ENCODE results near the gene IGFL4.

The IGFL4 gene

GRCh38 chr19:46020819-46021125 lies 20.0 kb downstream of the IGFL4 start:
- DNase-seq (ENCODE audit: low spot score): no peak

DNA sequence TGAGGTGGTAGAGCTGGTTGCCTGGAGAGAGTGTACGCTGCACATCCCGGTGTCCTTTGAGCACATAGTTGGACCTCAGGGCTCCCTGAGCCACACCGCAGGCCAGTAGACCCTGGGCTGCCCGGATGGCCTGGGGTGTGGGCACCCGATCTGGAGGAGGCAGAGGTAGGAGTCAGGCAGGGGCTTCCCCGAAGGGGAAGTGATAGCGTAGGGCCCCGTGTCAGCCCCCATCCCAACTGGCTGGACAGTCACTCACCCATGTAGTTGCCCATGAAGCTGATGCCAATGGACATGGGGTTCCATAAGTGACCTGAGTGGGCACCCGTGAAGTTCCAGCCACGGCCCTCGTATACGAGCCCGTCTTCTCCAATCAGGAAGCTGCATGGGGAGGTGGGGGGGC lies 21.5 kb downstream of the IGFL4 start:
- DNase-seq (ENCODE audit: low spot score): no peak

GRCh38 chr19:46018729-46019251 lies 22.0 kb downstream of the IGFL4 start:
- DNase-seq (ENCODE audit: low spot score): no peak

DNA sequence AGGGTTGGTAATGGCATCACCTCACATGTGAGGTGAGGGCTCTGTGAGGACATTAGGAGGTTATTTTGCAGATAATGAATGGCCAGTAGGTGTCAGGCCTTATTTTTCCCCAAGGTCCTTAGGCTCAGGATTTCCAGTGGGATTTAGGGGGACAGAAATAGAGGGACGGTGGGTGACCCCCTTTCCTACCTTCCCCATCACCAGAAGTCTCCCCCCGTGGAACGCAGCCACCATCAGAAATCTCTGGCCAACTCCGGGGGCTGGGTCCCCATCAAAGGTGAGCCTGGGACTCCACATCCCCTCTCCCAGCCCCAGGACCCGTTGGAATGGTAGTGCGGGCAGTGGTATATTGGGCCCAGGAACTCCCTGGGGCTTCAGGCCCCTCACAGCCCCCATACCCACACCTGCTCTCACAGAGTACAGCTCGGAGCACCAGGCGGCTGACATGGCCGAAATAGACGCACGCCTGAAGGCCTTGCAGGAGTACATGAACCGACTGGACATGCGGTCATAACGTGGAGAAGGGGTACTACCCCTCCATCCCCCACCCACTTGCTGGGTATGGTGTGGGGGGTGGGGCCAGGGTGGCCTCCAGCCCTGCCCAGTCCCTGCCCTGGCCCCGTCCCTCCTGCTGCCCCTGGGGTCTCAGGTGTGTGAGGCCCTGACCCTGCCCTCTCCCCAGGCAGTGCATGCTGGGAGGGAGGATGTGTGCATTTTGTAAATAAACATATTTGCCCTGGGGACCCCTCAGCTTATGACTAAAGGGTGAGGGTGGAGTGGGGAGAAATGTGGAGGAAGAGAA lies 22.7 kb downstream of the IGFL4 start:
- no peak for DNase-seq (ENCODE audit: low spot score)

DNA sequence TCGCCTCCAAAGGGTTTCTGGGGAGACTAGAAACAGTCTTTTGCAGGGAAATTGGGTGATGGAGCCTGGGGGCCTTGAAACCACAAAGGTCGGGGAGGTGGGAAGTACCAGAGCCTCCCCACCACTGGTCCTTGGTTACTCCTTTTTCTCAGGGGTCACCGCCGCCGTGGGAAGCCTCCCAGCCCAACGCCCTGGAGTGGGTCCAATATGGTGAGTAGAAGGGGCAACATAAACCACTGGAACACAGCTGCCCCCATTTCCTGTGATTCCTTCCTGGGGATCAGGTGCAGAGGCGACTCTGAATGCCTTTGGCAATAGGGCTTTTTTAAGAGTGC lies 23.7 kb downstream of the IGFL4 start:
- DNase-seq (ENCODE audit: low spot score): no peak

DNA sequence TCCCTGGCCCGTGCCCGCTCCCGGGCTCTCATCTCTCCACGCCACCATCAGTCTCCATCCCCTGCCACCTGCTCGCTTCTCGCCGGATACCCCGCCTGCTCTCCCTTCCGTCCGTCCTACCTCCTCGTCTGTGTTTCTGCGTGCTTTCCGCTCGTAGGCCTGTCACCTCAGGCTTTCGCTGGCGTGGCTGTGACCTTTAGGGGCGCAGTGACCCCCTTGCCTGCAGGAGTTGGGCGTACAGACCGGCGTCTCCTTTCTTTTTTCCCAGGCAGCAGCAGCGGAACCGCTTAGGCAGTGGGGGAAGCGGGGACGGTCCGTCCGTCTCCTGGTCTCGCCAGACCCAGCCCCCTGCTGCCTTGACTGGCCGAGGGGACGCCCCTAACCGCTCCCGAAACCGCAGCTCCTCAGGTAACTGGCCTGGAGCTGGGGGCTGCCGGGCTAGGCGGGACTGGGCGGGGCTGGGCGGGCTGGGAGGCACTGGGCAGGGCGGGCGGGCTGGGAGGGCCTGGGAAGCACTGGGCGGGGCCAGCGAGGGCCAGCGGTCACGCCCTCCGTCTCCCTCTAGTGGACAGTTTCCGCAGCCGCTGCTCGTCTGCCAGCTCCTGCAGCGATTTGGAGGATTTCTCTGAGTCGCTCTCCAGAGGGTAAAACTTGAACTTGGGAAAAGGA lies 24.2 kb downstream of the IGFL4 start:
- peak; percentile 56 for DNase-seq (ENCODE audit: low spot score)

DNA sequence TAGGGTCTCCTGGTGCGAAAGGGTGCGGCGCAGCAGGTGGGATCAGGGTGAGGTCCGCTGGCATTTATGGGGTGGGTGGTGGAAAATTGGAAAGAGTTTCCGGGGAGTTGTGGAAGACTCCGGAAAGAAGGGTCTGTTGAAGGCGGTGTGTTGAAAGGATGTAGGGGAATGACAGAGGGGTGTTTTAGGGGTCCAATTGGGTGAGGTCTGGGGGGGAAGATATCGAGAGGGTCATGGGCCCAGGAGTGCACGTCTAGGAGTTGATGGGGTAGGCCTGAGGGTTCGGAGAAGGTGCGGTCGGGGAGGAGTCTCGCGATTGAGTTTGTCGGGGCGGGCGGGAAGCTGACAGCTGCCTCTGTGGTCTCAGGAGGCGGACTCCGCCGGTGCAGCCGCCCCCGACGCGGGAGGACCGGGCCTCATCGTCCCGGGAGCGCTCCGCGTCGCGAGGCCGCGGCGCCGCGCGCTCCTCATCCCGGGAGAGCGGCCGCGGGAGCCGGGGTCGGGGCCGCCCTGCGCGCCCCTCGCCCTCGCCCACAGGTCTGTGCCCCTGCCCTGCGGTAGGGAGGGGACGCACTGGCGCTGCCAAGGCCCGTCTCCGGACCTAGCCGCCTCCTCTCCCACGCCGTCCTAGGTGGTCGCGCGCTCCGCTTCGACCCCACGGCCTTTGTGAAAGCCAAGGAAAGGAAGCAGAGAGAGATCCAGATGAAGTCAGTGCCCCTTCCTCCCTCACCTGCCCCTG lies 24.9 kb downstream of the IGFL4 start:
- no peak for DNase-seq (ENCODE audit: low spot score)

GRCh38 chr19:46014941-46015686 lies 25.7 kb downstream of the IGFL4 start:
- DNase-seq (ENCODE audit: low spot score): no peak

- no peak for DNase-seq (ENCODE audit: low spot score)
These were observed 26.3 kb downstream of the IGFL4 start for GRCh38 chr19:46014534-46014933.

- peak; percentile 79 for DNase-seq (ENCODE audit: low spot score)
These were observed 31.0 kb downstream of the IGFL4 start for GRCh38 chr19:46009530-46010510.

DNA sequence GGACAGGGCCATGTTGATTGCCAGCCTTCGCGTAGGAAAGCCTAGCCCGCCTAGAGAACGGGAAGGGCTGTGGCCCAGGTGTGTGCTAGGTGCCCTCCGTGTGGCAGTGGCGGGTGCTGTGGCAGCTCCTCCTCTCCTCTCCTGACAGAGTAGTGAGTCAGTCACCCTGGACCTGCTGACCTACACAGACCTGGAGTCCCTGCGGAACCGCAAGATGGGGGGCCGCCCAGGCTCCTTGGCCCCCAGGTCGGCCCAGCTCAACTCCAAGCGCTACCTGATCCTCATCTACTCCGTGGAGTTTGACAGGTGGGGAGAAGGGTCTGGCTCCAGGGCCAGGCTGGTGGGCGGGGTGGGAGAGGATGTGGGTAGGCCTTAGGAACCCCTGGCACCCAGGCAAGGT lies 34.4 kb downstream of the IGFL4 start:
- no peak for DNase-seq (ENCODE audit: low spot score)

- DNase-seq (ENCODE audit: low spot score): no peak
These were observed 38.0 kb downstream of the IGFL4 start for GRCh38 chr19:46002678-46003275.

DNA sequence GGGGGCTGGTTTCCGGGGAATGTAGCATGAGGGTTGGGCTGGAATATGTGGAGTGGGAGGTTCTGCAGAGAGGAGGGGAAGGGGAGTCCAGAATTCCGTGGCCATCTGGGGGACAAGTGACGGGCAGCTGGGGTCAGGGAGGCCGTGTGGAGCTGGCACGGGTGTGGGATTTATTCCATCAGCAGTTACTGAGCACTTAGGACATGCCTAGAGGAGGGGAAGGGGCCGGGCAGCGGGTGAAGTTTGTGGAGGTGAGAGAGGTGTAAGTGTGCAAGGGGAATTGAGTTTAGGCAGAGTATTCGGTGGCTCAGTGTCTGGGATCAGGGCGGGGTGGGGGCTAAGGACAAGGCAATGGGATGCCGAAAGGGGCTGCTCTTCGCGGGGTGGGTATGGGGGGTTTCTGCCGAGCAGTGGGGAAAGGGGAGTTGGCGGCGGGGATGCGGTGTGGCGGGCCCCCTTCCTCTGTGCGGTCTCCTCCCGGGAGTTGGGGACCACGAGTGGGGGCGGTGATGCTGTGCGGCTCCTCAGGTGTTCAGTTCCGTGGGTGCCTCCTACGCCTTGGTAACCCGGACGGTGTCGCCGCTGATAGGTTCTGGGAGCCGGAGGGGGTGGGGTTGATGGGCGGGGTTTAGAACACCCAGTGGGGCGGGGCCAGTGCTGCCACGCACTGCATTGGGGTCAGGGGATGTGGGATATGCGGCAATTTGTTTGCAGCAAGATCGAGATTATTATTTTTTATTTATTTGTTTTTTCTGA lies 40.1 kb downstream of the IGFL4 start:
- DNase-seq (ENCODE audit: low spot score): peak; percentile 43

DNA sequence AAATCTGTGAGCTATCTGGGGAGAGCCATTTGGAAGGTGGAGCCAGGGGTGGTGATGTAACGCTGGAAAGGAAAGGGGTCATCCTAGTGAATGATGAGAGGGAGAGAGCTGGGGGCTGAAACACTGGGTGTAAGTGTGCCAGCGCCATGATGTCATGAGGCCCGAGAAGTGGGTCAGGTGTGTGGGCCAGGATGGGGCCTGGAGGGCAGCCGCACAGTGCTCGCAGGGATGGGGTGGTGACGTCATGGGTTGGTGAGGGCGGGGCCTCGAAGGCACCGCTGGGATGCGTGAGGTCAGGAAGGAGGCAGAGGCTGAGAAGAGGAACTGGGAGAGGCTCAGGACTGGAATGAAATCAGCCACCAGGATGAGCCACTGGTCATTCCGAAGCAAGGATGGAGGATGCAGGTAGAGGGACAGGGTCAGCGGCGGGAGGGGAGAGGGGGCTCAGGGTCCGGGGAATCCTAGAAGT lies 41.1 kb downstream of the IGFL4 start:
- DNase-seq (ENCODE audit: low spot score): no peak

GRCh38 chr19:45998834-45999233 lies 42.0 kb downstream of the IGFL4 start:
- DNase-seq (ENCODE audit: low spot score): no peak

- no peak for DNase-seq (ENCODE audit: low spot score)
These were observed 43.9 kb downstream of the IGFL4 start for GRCh38 chr19:45996933-45997332.

DNA sequence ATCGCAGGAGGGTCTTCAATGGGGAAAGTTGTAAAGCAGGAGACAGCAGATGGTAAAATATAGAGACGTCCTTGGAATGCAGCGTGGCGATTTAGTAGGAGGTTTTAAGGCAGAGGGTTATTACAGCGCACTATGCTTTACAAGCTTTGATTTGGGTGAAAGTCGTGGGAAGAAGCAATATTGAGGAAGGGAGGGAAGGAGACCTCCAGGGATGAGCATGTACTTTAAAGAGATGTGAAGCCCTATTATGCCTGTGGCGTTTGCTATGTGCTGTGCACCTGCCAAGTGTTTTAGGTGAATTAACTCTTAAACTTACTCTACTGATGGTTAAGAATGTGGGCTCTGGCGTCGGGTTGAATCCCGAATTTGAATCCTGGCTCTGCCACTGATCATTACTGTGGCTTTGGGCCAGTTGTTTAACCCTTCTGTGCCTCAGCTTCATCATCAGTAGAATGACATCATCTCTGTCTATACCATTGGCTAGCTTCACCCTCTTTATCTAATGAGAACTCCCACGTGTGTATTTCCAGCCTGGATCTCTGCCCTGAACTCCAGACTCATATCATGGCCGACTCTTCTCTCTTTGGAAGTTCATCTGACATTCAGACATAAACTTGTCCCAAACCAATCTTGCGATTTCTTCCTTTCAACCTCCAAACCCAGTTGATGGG lies 45.0 kb downstream of the IGFL4 start:
- no peak for DNase-seq (ENCODE audit: low spot score)

DNA sequence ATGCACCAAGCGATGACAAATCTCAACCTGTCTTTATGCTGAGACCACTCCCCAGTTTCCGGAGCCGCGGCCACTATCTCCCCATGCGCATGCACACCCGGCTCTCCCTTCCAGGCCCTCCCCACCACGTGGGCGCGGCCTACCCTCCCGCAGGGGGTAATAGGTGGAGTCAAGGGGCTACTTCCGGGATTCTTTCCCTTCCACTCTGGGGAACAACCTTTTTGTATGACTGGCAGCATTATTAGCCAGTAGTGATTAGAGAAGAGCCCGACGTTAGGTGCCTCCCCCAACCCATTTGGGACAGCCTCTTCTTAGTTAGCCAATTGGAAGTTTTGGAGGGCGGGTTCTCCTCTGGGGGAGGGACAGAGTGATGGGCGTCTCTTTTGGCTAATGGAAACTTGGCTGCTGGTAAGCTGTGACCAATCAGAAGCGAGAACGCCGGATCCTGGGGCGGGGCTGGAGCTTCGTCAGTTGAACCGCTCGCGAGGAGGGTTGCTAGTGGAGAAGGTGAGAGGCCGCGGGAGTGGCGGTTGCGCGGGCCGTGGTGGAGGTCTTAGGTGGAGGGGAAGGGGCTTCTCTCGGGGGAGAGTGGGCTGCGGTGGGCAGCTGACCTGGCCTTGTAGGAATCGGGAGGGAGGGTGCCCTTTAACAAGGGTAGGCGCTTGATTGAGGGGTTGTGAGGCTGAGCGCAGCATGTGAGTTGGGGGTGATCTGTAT lies 45.6 kb downstream of the IGFL4 start, which contains the start of gene CCDC61:
CCDC61 (plus strand) TSS at position 470 of the 717 bp plus-strand sequence. CDS start 7,552 bp downstream, outside the sequence.
- DNase-seq (ENCODE audit: low spot score): peak; percentile 100
